GM11168 (cell line): ENCODE measurements around the gene TRAF4.
"Not testable (repeated sequence)": the region's sequence is repeated elsewhere in the genome, so short reads cannot be mapped to it uniquely, and the experiment has no call there.

ENCODE experiments used
- in situ Hi-C: fragments of 300-500 bp; cut with MboI; formaldehyde crosslinking; loops from one replicate; pipeline ENCODE4 v1.12.0; 2022; ENCODE audit warnings: low sequenced_read_pairs; ENCODE audit not compliant: unreplicated experiment

The TRAF4 gene

DNA sequence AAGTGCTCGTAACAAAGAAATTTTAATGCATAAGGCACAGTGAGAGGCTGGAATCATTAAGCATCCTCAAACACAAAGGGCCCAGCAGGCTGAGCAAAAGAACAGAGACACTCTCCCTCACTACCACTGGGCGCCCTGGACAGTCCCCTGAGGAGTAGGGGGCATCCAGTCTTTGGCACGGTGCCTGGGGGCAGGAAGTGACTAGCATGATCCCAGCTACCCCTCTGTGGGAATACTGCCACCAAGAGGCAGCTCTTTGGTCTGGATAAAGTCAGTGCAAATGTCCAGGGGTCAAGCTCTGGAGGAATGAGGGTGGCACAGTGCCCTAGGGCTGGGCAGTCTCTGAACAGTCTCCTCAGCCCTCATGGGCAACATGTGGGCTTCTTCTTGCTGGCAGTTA is 29.5 kb upstream of the TRAF4 start:
- in situ Hi-C loops, result no loop called here

DNA sequence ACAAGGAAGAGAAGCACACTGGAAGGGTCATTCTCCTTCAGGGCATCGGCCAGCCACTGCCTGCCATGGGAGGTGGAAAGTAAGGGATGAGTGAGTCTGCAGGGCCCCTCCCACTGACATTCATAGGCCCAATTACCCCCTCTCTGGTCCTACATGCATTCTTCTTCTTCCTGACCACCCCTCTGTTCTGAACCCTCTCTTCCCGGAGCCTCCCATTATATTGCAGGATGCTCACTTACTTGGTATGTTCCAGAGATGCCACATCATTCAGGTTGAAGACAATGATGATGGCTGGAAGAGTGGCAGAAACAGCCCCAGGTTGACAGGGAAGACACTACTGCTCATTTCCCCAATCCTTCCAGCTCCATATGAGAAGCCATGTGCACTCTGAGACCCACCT is 28.6 kb upstream of the TRAF4 start:
- in situ Hi-C loops, result no loop called here

DNA sequence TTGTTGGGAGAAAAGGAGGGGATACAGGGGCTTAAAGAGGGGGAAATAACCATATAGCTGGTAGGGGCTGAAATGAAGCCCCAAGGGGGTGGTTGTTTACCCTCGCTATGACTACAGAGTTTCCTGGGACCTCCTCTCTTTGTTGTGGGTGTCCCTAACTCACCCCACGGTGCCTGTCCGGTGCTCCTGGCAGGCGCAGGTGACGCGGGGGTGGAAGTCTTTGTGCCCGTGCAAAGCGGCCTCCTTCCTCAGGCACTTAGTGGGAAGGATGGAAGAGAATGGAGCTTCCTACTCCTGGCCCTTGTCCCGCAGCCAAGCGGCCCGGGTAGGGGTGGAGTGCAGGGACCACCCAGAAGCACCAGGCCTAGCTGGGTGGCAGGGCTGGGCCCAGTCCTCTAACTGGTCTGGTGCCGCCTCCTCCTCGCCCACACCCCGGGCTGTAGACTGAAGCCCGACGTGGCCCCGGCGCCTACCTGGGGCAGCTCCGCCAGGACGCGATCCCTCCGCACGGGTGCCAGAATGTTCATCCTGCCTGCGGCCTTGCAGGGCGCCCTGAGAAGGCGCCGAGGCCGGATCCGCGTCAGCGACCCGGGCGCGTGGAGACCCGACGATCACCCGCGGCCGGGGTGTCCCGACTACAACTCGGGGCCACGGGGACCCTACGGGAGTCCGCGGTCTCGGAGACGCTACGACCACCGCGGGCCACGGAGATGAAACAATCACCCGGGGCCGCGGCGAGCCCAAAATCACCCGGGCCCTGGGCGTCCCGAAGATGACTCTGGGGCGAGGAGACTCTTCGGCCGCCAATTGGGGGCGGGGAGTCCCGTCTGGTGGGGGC is 26.9 kb upstream of the TRAF4 start:
- in situ Hi-C loops, result no loop called here

DNA sequence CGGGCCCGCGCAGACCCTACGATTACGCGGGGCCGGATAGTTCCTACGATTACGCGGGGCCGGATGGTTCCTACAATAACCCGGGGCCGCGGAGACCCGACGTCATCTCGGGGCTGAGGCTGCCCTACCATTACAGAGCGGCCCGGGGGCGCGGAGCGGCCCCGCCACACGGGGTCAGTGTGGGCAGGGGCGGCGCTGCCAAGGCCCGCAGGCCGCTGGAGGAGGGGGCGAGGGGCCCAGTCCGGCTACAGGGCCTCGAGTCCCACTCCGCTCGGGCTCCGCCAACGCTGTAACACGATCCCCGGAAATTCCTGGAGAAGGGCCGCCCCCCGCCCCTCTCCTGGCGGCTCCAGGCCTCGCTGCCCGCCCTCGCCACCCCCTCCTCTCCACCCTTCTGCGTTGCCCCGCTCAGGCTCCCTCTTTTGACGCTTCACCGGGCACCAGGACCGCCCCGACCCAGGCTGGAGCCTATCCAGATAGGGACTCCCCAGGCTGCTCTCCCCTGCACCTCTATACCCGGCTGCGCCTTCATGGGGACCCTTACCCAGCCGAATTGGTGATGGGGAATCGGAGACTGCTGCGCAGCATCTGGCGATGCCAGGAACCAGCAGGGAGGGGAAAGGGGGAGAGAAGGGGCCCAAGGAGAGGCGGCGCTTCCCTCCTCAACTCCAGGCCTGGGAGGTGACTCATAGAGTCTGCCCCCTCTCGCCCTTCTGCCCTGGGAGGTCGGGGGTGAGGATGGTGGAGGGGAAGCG is 26.1 kb upstream of the TRAF4 start, which contains the start of gene RAB34:
Gene RAB34 (minus strand): TSS at position 291 of the 755 bp plus-strand sequence. CDS start 602 bp downstream, outside the sequence.
- in situ Hi-C loops, result no loop called here

DNA sequence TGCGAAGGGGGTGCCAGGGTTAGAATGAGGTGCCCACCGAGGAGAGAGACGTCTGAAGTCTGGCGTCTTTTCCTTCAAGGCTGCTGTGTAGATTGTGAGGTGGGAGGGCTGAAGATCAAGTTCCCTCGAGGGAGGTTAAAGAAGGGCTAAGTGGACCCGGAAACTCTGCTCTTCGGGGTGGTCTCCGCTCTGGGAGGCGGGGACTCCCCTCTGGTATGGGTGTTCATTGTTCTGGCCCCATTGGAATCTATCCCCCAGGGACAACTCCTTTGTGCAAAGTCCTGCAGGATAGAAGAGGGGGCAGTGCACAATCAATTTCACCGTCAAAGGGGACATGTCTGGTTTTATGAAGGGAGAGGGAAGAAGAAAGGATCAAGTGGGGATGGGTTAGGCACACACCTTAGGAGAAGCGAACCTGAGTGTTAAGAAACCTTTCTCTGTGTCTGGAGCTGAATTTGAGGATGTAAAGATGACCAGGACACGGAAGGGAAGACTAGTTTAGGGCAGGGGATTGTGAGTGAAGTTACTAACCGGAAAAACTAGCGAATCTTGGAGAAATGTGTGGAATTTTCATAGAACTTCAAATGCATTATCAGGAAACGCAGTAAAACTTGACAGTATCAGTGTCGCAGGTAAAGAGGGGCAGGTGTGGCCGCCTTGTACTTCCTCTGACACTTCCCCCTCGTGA is 25.3 kb upstream of the TRAF4 start:
- in situ Hi-C loops, result no loop called here

DNA sequence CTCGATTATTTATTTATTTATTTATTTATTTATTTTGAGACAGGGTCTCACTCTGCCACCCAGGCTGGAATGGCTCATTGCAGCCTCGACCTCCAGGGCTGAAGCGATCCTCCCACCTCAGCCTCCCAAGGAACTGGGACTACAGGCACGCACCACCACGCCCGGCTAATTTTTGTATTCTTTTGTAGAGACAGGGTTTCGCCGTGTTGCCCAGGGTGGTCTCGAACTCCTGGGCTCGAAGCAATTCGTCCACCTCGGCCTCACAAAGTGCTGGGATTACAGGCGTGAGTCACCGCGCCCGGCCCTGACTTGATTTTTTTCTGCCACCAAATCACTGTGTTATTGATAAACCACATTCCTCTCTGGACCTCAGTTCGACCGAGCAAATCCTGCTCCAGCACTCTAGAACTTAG is 24.8 kb upstream of the TRAF4 start:
- in situ Hi-C loops, result no loop called here

DNA sequence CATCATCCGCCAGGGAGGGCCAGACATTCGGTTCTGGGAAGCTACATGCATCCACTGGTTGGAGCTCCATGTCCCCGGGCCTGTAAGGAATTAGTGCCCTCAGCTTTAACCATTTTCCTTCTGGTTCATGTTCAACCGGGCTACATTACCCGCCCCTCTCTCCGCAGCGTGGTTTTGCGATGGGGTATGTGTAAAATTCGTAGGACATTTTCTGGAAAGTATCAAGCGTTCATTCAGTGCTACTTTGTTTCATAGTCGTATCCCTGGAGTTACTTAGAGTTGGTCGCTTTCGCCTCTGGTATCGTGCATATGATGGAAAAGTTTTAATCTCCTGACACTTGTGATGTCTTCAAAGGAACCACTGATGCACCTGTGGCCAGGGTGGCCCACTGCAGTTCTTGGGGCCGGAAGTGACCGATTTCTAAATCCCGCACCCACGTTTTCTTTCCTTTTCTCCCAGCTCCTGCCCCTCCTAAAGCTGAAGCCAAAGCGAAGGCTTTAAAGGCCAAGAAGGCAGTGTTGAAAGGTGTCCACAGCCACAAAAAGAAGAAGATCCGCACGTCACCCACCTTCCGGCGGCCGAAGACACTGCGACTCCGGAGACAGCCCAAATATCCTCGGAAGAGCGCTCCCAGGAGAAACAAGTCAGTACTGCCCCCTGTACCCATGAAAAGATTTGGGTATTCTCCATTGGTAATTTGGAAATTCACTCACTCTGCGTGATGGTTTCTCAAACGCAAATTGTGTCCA is 23.4 kb upstream of the TRAF4 start:
- in situ Hi-C loops, result no loop called here

DNA sequence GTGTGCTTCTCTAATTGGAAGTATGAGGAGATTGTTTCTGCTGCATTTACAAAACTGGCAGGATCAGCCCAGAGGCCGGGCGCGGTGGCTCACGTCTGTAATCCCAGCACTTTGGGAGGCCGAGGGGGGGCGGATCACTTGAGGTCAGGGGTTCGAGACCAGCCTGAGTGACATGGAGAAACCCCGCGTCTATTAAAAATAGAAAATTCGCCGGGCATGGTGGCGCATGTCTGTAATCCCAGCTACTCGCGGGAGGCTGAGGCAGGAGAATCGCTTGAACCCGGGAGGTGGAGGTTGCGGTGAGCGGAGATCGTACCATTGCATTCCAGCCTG is 22.8 kb upstream of the TRAF4 start:
- in situ Hi-C loops, result not testable (repeated sequence)

DNA sequence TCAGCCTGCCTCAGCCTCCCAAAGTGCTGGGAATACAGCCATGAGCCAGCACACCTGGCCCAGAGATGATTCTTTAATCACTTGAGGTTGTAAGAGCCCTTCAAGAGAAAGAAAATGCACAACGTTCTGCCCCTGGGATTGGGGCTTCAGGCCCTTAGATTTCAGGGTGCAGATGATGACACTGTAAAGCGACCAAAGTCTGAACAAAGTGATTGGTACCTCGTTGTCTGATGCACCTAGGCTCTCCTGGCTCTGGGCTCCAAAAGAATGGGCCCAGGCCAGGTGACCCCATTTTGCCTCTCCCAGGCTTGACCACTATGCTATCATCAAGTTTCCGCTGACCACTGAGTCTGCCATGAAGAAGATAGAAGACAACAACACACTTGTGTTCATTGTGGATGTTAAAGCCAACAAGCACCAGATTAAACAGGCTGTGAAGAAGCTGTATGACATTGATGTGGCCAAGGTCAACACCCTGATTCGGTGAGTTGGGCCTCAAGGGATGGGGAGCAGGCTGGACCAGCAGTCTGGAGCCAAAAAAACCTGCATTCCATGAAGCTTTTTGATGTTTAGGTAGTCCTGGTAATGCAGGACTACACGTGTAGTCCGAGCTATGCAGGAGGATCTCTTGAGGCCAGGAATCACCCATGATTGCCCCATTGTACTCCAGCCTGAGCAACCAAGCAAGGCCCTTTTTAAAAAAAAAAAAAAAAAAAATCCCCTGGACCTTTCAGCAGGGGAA is 21.2 kb upstream of the TRAF4 start:
- in situ Hi-C loops, result no loop called here

DNA sequence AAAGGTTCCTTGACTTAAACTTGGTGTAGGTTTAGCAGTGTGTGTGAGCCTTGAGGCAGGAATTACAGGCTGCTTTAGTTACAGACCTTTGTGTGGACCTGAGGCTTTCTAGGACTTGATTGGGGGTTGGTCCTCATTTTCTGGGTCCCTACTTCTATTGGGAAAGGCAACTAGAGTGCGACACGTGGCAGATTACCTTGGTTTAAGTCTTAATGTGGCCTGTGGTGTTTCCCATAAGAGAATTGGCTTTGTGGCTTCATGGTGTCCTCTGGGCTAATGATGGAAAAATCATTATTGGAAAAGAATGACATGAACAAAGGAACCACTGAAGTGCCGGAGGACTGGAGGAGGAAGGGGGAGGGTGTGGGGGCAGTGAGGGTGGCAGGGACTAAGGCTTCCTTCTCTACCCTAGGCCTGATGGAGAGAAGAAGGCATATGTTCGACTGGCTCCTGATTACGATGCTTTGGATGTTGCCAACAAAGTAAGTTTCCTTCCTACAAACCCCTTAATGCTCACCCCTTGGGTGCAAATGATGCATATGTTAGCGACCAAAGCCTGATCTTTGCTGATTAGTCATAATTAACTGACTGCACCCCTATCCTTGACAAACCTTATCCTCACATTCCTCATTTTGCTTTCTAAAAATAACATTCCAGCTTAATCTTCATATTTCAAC is 20.5 kb upstream of the TRAF4 start:
- in situ Hi-C loops, result no loop called here

DNA sequence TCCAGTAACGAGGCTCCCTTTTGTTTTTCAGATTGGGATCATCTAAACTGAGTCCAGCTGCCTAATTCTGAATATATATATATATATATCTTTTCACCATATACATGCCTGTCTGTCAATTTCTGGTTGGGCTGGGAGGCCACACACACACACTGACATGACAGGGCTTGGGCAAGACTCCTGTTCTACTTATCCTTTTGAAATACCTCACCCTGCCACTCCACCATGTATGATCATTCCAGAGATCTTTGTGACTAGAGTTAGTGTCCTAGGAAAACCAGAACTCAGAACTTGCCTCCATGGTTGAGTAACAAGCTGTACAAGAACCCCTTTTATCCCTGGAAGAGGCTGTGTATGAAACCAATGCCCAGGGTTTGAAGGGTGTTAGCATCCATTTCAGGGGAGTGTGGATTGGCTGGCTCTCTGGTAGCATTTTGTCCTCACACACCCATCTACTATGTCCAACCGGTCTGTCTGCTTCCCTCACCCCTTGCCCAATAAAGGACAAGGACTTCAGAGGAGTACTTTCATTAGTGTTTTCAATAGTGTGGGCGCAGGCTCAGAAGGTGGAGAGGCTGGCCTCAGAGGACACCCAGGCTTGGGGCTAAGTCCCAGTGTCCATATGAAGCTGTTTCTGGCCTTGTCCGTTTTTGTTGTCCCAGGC is 19.8 kb upstream of the TRAF4 start:
- in situ Hi-C loops, result not testable (repeated sequence)

DNA sequence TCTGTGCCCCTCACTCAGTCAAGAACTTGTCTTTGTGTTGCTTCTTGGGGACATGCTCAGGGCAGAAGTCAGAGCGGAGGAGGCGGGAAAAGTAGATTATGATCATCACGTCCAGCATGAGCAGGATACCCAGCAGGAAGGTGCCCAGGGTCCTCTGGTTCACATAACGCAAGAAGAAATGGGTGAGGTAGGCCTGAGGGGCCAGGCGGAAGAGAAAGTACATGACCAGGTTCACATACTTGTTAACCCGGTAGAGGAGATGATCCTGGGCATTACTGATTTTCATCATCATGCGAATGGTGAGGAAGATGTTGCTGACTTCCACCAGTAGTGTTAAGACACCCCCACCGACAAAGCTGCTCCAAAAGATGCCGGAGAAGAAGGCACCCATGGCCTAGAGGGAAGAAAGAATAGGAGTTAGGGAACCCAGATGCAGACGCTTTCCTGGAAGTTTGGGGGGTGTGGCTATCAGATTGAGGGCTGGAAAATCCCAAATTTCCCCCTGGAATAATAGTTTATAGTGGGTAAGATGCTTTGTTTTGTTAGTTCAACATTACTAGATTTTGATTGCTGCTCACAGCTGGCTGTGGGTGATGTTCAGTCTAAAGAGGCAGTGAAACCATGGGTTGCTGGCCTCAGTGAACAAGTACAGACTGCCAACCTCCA is 19.2 kb upstream of the TRAF4 start:
- in situ Hi-C loops, result no loop called here

DNA sequence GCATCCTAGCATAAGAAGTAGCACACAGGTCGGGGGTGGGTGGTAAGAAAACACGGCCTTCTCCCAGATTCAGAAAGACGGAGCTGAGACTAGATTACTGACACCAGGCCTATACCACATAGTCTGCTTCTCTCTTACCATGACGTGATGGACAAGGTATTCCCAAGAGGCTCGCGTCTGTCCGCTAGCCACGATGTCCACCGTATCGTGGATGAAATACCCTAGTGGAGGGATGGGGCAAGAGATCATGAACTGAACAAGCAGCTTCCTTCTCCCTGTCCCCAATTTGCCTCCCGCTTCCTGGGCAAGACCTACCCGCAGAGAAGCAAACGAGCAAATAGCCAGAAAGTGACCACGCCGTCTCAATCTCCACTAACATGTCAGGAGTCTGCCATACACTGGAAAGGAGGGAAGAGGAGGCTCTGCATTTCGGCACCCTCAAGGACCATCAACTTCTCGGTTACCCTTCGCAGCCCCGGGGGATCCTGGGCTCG is 18.6 kb upstream of the TRAF4 start:
- in situ Hi-C loops, result no loop called here

DNA sequence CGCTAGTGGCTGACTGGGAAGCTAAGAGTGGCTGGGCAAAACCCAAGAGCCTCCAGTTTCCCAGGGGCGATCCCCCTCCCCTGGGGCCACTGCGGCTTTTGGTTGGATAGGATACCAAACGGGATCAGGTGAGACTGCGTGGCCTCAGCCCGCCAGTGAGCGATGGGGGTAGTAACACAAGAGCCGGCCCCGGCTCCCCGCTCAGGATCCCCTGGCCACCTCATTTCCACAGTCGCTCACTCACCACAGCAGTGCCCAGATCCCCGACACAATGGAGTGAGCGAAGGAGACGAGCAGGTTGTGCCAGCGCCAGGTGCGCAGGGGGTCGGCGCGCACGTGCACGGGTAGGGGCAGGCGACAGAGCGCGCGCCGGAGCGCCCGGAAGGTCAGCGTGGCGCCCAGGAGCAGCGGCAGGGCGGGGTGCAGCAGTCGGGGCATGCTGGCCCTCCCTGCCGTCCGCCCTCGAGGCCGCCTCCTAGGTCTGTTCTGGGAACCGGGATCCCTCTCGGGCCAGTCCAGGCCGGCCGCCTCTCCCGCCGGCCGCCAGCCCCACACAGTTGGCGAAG is 18.1 kb upstream of the TRAF4 start:
- in situ Hi-C loops, result no loop called here

DNA sequence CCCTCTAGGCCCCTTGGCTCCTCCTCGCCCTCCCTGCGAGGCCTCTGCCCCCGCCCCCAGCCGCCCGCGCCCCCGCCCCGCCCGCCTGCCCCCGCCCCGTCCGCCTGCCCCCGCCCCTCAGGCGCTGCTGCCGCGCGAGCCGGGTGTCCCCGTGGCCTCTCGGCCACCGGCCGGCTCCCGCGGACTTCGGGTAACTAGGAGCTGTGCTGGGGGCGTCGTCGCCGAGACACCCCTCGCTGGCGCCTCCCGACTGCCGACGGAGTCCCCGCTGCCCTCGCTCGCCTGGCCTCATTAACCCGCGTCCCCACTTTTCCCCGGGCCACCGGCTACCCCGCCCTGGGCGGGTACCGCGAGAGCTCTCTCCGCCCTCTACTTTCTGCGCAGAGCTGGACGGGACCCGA is 17.6 kb upstream of the TRAF4 start, which contains the start of gene TLCD1:
Gene TLCD1 (minus strand): TSS at position 8 of the 401 bp plus-strand sequence. CDS start 136 bp downstream, outside the sequence.
- in situ Hi-C loops, result no loop called here

DNA sequence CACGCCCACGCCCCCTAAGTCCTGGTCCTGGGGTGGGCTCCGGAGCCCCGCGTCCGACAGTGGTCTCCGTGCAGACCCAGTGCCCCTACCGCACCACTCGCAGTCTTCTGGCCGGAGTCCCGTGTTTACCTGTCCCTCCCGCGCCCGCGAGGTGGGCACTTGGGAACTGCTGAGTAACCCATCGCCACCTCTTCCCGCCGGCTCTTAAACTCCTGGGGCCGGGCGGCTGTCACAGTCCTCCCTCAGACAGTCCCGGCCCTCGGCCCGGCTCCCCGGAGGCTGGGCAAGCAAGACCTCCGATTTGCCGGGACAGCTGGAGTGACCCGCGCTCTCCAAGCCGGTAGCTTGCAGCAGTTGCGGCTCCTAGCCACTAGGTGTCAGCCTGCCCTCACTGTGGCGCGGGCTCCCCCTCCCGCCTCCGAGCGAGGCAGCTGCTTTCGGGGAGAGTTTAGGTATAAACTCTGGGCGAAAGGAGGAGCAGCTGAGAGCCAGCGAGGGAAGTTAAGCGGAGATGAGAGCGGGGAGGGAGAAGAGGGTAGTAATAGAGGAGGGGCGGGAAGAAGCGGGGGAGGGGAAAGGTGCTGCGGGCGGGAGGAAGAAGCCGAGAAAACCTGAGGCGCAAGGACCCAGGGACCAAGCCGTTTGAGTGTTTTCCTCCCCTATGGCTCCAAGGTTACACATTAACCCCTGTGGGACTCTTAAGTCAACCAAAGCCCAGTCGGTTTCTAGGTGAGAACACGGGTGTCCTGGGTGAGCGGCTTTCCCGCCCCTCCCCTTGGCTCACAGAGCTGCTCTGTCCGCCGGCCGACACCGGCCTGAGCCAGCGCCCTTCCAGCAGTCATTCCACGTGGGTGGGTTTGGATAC is 17.0 kb upstream of the TRAF4 start:
- in situ Hi-C loops, result no loop called here
